Lung (tissue), 12 donors: ENCODE measurements around the gene CTDNEP1. TPM values are rescaled to one million over a fixed set of nuclear protein-coding genes. Genes with fewer than 3 reads are reported as not detected.
A peak's percentile ranks its signal among the peaks of the same experiment; 100 is the strongest.

Experiments used
- ATAC-seq: fragments of 200-7000 bp; cut with Tn5 transposase; one replicate; pipeline ENCODE4 v1.9.1; 2020; ENCODE audit warnings: moderate number of reproducible peaks; ENCODE audit not compliant: insufficient read depth, low FRiP score
- DNase-seq, 3 donors: peaks; one replicate each; pipeline ENCODE4 v3.0.0-alpha.2; 2013 to 2017
- H3K27ac ChIP-seq, 2 donors: one replicate each; pipeline ENCODE4 v1.5.1; 2013; ENCODE audit warnings: mild to moderate bottlenecking in 2 of 2, moderate library complexity in 2 of 2, control low read depth in 1 of 2, inconsistent platforms in 1 of 2, low read depth in 1 of 2, low read length in 1 of 2
- H3K27me3 ChIP-seq, 3 donors: one replicate each; pipeline ENCODE4 v1.5.1; 2013; ENCODE audit warnings: low read length in 2 of 3; ENCODE audit not compliant: control insufficient read depth in 3 of 3, insufficient read depth in 3 of 3
- H3K36me3 ChIP-seq, 4 donors: one replicate each; pipeline ENCODE4 v1.5.1; 2013; ENCODE audit warnings: low read length in 4 of 4, mild to moderate bottlenecking in 1 of 4, moderate library complexity in 1 of 4; ENCODE audit not compliant: control insufficient read depth in 4 of 4, insufficient read depth in 4 of 4
- H3K4me1 ChIP-seq, 5 donors: one replicate each; pipeline ENCODE4 v1.5.1; 2013; ENCODE audit warnings: low read length in 5 of 5, mild to moderate bottlenecking in 2 of 5, moderate library complexity in 1 of 5; ENCODE audit not compliant: control insufficient read depth in 5 of 5, insufficient read depth in 5 of 5
- H3K4me3 ChIP-seq: one replicate; pipeline ENCODE4 v1.5.1; 2013; ENCODE audit warnings: mild to moderate bottlenecking, control low read depth, moderate library complexity
- H3K9ac ChIP-seq, 2 donors: one replicate each; pipeline ENCODE4 v1.5.1; 2013; ENCODE audit warnings: low read length in 2 of 2, control low read depth in 1 of 2; ENCODE audit not compliant: insufficient read depth in 1 of 2
- H3K9me3 ChIP-seq, 4 donors: one replicate each; pipeline ENCODE4 v1.5.1; 2013; ENCODE audit warnings: low read length in 3 of 4, mild to moderate bottlenecking in 1 of 4, moderate library complexity in 1 of 4; ENCODE audit not compliant: control insufficient read depth in 4 of 4, insufficient read depth in 3 of 4
- CTCF ChIP-seq: IDR thresholded peaks from 2 replicates; pipeline ENCODE4 v1.5.1; 2012; ENCODE audit warnings: mild to moderate bottlenecking; ENCODE audit errors: control extremely low read depth, extremely low read depth
- WGBS, 2 donors: extraction: QIAGEN DNeasy Blood & Tissue Kit; methylation state at CpG; one replicate each; pipeline ENCODE4 v1.1.7; 2013; 5-methylcytosine and 5-hydroxymethylcytosine counted together
- polyA plus RNA-seq, 2 donors: library from polyadenylated mRNA; stranded (reverse); fragments of 200-250 nt; gene quantifications; one replicate each; pipeline ENCODE4 v1.2.1, GENCODE V29; 2013
- total RNA-seq, 2 donors: library from RNA; depleted of rRNA in 1 of 2; stranded (reverse); fragments of >200 nt in 1 of 2; gene quantifications; one replicate each; pipeline ENCODE4 v1.2.1, GENCODE V29; 2014 to 2021
- donor health status: control.
- donor health status: control.
- donor health status: Bipolar disorder and iron deficiency.
- donor health status: healthy.
- donor health status: DM: yes; HTN: yes; CAD: no.

The CTDNEP1 gene
- total and polyA plus RNA-seq, 4 donors: 72.5 to 126 (median 90.3) TPM

DNA sequence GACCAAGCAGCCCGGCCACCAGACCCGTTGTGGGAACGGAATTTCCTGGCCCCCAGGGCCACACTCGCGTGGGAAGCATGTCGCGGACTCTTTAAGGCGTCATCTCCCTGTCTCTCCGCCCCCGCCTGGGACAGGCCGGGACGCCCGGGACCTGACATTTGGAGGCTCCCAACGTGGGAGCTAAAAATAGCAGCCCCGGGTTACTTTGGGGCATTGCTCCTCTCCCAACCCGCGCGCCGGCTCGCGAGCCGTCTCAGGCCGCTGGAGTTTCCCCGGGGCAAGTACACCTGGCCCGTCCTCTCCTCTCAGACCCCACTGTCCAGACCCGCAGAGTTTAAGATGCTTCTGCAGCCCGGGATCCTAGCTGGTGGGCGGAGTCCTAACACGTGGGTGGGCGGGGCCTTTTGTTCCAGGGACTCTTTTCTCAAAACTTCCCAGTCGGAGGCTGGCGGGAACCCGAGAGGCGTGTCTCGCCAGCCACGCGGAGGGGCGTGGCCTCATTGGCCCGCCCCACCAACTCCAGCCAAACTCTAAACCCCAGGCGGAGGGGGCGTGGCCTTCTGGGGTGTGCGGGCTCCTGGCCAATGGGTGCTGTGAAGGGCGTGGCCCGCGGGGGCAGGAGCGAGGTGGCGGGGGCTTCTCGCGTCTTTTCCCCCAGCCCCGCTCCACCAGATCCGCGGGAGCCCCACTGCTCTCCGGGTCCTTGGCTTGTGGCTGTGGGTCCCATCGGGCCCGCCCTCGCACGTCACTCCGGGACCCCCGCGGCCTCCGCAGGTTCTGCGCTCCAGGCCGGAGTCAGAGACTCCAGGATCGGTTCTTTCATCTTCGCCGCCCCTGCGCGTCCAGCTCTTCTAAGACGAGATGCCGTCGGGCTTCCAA is 29.8 kb upstream of the CTDNEP1 start, which contains the start of gene SLC2A4:
Gene SLC2A4, plus strand, starts transcription at position 645 of the 879 bp plus-strand sequence. Its CDS starts 217 bp downstream, at position 862.
- no peaks in the 10 kb centered on the region for H3K9me3 ChIP-seq
- no peak within 1 kb of the TSS for H3K9ac ChIP-seq
- ATAC-seq (peak; percentile 91), DNase-seq (peak; percentile 93 to 94 (median 94))
- peak within 1 kb of the TSS; percentile 27 for H3K4me3 ChIP-seq
- 1% methylated on average over 56 to 71 of the region's 71 CpGs for WGBS, 2 donors
- H3K27me3 ChIP-seq: peaks cover 0 to 8% (median 0%) of the 10 kb centered on the region in 3 donors
- no peak for TF ChIP-seq CTCF
- H3K27ac ChIP-seq: peak within 1 kb of the TSS; percentile 86 to 88
- no peaks in the 10 kb centered on the region for H3K36me3 ChIP-seq
- H3K4me1 ChIP-seq: peaks cover 0 to 21% (median 4%) of the 10 kb centered on the region in 5 donors

DNA sequence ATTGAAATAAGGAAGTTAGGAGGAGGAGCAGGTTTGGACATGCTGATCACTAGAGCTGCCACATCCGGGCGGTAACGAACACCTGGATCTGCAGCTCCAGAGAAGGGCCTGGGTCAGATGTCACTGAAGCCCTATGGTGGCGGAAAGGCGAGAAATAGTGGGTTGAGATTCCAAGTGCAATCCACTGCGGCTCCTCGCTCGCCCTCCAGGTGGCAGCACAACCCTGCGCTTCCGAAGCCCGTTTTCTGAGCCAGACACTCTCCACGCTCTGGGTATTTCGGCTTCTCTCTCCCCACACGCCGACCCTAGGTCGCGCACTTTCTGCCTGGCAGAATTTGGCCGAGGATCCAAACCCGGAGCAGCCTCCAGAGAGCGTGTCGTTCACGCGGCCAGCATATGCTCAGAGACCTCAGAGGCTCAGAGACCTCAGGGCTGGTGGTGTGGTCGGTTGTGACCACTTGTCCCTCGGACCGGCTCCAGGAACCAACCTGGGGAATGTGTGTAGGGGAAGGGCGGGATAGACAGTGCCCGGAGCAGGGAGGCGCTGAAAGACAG is 29.1 kb upstream of the CTDNEP1 start:
- ATAC-seq: peak; percentile 85
- Histone ChIP-seq H3K36me3 (no peaks in the 10 kb centered on the region), H3K4me3 (peak overlapping the region; percentile 27), H3K9me3 (no peaks in the 10 kb centered on the region), H3K9ac (no peak overlapping the region), H3K27ac (peak overlapping the region; percentile 86 to 88), H3K4me1 (peaks cover 0 to 21% (median 4%) of the 10 kb centered on the region in 5 donors), H3K27me3 (peaks cover 0 to 8% (median 0%) of the 10 kb centered on the region in 3 donors)
- TF ChIP-seq CTCF: peak; percentile 96
- peak; percentile 86 to 87 (median 87) for DNase-seq
- 1% methylated on average over 29 of the region's 29 CpGs for WGBS, 2 donors

DNA sequence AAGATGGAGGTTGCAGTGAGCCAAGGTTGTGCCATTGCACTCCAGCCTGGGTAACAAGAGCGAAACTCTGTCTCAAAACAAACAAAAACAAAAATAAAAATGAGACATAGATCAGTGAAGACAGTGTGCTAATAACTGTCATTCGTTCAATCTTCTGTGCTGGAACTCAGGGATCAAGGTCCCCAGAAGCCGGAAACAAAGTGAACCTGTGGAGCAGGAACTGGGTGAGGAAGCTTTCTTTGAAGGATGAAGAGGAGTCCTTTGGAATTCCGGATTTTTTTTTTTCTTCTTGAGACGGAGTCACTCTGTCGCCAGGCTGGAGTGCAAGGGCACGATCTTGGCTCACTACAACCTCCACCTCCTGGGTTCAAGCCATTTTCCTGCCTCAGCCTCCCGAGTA is 27.9 kb upstream of the CTDNEP1 start:
- WGBS, 2 donors: 89 to 92% methylated on average over 8 of the region's 8 CpGs
- peaks cover 0 to 21% (median 4%) of the 10 kb centered on the region in 5 donors for H3K4me1 ChIP-seq
- H3K36me3 ChIP-seq: no peaks in the 10 kb centered on the region
- H3K9ac ChIP-seq: no peak overlapping the region
- no peak overlapping the region for H3K4me3 ChIP-seq
- H3K27ac ChIP-seq: no peak overlapping the region
- H3K27me3 ChIP-seq: peaks cover 0 to 8% (median 0%) of the 10 kb centered on the region in 3 donors
- ATAC-seq (no peak), DNase-seq (no peak)
- no peaks in the 10 kb centered on the region for H3K9me3 ChIP-seq
- no peak for TF ChIP-seq CTCF
